ENCODE results near the gene DCTN2.
"Not testable (repeated sequence)": the region's sequence is repeated elsewhere in the genome, so short reads cannot be mapped to it uniquely, and the experiment has no call there.

DNA sequence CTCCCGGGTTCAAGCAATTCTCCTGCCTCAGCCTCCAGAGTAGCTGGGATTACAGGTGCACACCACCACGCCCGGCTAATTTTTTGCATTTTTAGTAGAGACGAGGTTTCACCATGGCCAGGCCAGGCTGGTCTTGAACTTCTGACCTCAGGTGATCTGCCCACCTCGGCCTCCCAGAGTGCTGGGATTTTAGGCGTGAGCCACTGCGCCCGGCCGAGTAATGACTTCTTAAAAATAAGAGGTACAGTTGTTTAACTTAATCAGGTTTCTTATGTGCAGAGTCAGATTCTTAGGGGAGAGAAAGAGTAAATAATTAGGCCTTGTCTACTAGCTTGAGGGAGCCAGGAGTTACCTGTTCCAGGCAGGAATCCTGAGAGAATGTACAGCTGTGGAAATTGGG lies 32.7 kb downstream of the DCTN2 start:
- TF ChIP-seq SUZ12 (IDR thresholded peaks at IDR 0.05; ENCODE audit: extremely low read depth, insufficient read depth, insufficient read length); YY1 (IDR thresholded peaks at IDR 0.05; ENCODE audit: insufficient read depth, insufficient read length); ZNF274 (IDR thresholded peaks at IDR 0.05; ENCODE audit: low read depth, low read length): not testable (repeated sequence)
